GM12801 (cell line): Measurements from ENCODE around the gene ZNF462.

Experiments used
- TF ChIP-seq, protein P1 (sequence below): IDR thresholded peaks from one replicate; pipeline ENCODE4 v1.5.1; 2011; ENCODE audit warnings: control low read depth; ENCODE audit not compliant: insufficient read length; ENCODE audit errors: extremely low read depth

Gene ZNF462

DNA sequence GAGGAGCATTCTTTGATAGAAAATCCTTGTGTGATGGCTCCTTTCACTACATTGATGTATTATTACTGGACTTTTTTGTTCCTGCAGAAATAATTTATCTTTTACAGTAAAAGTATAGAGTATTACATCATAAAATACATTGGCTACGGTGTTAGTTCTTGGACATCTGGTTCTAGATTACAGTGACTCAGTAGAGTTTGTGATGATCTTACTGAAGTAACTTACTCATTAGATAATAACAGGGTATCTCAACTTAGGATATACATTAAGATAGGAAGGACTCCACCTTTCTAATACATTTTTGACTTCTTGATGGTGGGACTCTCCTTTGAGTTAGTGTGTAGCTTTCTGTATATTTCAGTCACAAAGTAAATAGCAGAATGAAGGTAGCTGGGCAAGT, 59.1 kb downstream of the ZNF462 start:
- TF ChIP-seq, protein P1, sequence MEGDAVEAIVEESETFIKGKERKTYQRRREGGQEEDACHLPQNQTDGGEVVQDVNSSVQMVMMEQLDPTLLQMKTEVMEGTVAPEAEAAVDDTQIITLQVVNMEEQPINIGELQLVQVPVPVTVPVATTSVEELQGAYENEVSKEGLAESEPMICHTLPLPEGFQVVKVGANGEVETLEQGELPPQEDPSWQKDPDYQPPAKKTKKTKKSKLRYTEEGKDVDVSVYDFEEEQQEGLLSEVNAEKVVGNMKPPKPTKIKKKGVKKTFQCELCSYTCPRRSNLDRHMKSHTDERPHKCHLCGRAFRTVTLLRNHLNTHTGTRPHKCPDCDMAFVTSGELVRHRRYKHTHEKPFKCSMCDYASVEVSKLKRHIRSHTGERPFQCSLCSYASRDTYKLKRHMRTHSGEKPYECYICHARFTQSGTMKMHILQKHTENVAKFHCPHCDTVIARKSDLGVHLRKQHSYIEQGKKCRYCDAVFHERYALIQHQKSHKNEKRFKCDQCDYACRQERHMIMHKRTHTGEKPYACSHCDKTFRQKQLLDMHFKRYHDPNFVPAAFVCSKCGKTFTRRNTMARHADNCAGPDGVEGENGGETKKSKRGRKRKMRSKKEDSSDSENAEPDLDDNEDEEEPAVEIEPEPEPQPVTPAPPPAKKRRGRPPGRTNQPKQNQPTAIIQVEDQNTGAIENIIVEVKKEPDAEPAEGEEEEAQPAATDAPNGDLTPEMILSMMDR: no peak

GRCh38 chr9:106925392-106925791, 62.4 kb downstream of the ZNF462 start:
- TF ChIP-seq, protein P1: no peak

DNA sequence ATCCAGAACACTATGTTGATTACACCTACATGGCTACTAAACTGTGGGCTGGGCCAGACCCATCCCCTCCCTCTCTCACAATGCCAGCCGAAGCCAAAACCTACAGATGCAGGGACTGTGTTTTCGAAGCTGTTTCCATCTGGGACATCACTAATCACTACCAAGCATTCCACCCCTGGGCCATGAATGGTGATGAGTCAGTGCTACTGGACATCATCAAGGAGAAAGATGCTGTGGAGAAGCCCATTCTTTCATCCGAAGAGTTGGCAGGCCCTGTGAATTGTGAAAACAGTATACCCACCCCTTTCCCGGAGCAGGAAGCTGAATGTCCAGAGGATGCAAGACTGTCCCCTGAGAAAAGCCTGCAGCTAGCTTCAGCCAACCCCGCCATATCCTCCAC, 65.0 kb downstream of the ZNF462 start:
- TF ChIP-seq, protein P1: no peak

GRCh38 chr9:106928350-106928749, 65.4 kb downstream of the ZNF462 start:
- TF ChIP-seq, protein P1: no peak

- TF ChIP-seq, protein P1: no peak
Observed at GRCh38 chr9:106929471-106930177, 66.7 kb downstream of the ZNF462 start.

- TF ChIP-seq, protein P1: no peak
Observed at GRCh38 chr9:106930477-106930876, 67.5 kb downstream of the ZNF462 start.

GRCh38 chr9:106931466-106931865, 68.5 kb downstream of the ZNF462 start:
- TF ChIP-seq, protein P1: no peak
